ENCODE results near the gene PPP3R1. TPM values are rescaled to one million over a fixed set of nuclear protein-coding genes. Genes with fewer than 3 reads are reported as not detected.

Gene PPP3R1
- total RNA-seq = 20.8 and 21.9 TPM in 2 replicates

GRCh38 chr2:68252400-68253218 is at the start of gene PPP3R1:
Gene PPP3R1 (minus strand): TSS chr2:68252532. CDS start chr2:68252127, 405 bp downstream.

GRCh38 chr2:68157402-68158133 is 94.8 kb downstream of the PPP3R1 start, which contains the start of gene PNO1:
Gene PNO1 (plus strand): TSS chr2:68157888. CDS start chr2:68157935, 47 bp downstream.

Other genes starting within 250 kb of the PPP3R1 start
- gene C1D, start 189.5 kb downstream of the PPP3R1 start, total RNA-seq = 36.5 and 37.7 TPM in 2 replicates
- gene PNO1, start 94.6 kb downstream of the PPP3R1 start, total RNA-seq = 25.7 and 27.1 TPM in 2 replicates
- 43.8 and 48.1 TPM in 2 replicates for gene CNRIP1, start 67.4 kb upstream of the PPP3R1 start, total RNA-seq
- under 0.01 TPM in 2 replicates for gene PLEK, start 112.8 kb upstream of the PPP3R1 start, total RNA-seq
- gene FBXO48, start 214.8 kb upstream of the PPP3R1 start, total RNA-seq = under 0.01 and 0.61 TPM in 2 replicates
- gene APLF, start 215.1 kb upstream of the PPP3R1 start, total RNA-seq = 2.6 and 3.2 TPM in 2 replicates

All from epithelial cell of umbilical artery (primary cell).